Measurements from ENCODE around the gene RPL26. TPM values are rescaled to one million over a fixed set of nuclear protein-coding genes. Genes with fewer than 3 reads are reported as not detected.

RPL26 gene
- total RNA-seq, 4 donors from 2014 or later: 2,728 to 5,465 (median 3,162) TPM

- TF ChIP-seq CTCF (IDR thresholded peaks at IDR 0.05) (no peak), POLR2A (IDR thresholded peaks at IDR 0.05) (no peak)
- H3K4me1 ChIP-seq: no peaks in the 10 kb centered on the region
- no peaks in the 10 kb centered on the region for H3K36me3 ChIP-seq
- intact Hi-C loops (cut with DNase I): no loop called here
- H3K9me3 ChIP-seq: no peaks in the 10 kb centered on the region
- H3K27ac ChIP-seq: no peak overlapping the region
- H3K27me3 ChIP-seq: no peaks in the 10 kb centered on the region
- DNase-seq: no peak
- H3K4me3 ChIP-seq (replicated peaks in 1 of 3): no peak overlapping the region
- 47 to 68% methylated on average over 3 to 18 of the region's 18 CpGs for WGBS, 2 donors
Observed at GRCh38 chr17:8392274-8392673, 9.3 kb upstream of the RPL26 start.

DNA sequence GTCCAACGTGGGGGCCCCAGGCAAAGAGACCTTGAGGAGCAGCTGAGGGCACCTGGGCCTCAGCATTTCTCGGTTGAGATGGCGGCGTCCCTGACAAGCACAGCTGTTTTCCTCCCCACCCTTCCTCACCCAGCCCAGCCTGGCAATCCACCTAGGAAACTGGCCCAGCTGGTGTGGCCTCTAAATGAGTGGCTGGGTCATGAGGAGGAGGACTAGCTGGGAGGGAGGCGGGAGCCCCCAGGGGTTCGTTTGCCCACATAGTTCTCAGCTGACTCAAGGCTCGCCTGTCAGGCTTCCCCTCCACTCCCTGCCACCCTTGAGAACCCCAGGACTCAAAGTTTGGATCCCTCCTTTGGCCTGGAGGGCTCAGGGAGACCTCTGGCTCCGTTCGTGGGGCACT is 8.7 kb upstream of the RPL26 start:
- intact Hi-C loops (cut with DNase I): no loop called here
- Histone ChIP-seq H3K4me3 (replicated peaks in 1 of 3) (no peak overlapping the region), H3K27ac (no peak overlapping the region), H3K27me3 (no peaks in the 10 kb centered on the region), H3K4me1 (no peaks in the 10 kb centered on the region), H3K36me3 (no peaks in the 10 kb centered on the region), H3K9me3 (no peaks in the 10 kb centered on the region)
- no peak for DNase-seq
- TF ChIP-seq POLR2A (IDR thresholded peaks at IDR 0.05) (no peak), CTCF (IDR thresholded peaks at IDR 0.05) (no peak)
- WGBS, 2 donors: 13 to 38% methylated on average over 3 to 9 of the region's 9 CpGs

GRCh38 chr17:8387914-8388651 is 5.1 kb upstream of the RPL26 start:
- intact Hi-C loops (cut with DNase I): no loop called here
- no peaks in the 10 kb centered on the region for H3K9me3 ChIP-seq
- no peaks in the 10 kb centered on the region for H3K36me3 ChIP-seq
- no peak overlapping the region for H3K27ac ChIP-seq
- H3K4me1 ChIP-seq: peaks cover 4 to 8% of the 10 kb centered on the region in 2 donors
- TF ChIP-seq CTCF (IDR thresholded peaks at IDR 0.05) (no peak), POLR2A (IDR thresholded peaks at IDR 0.05) (no peak)
- H3K4me3 ChIP-seq (replicated peaks in 1 of 3): no peak overlapping the region
- 91 to 94% methylated on average over 7 of the region's 7 CpGs for WGBS, 2 donors
- H3K27me3 ChIP-seq: no peaks in the 10 kb centered on the region
- DNase-seq: no peak

- TF ChIP-seq POLR2A (IDR thresholded peaks at IDR 0.05) (no peak), CTCF (IDR thresholded peaks at IDR 0.05) (no peak)
- Histone ChIP-seq H3K27ac (no peak overlapping the region), H3K4me3 (replicated peaks in 1 of 3) (no peak overlapping the region), H3K27me3 (no peaks in the 10 kb centered on the region), H3K4me1 (peaks cover 11 to 12% of the 10 kb centered on the region in 2 donors), H3K36me3 (no peaks in the 10 kb centered on the region), H3K9me3 (no peaks in the 10 kb centered on the region)
- WGBS, 2 donors: 56 to 59% methylated on average over 6 of the region's 6 CpGs
- DNase-seq: no peak
- intact Hi-C loops (cut with DNase I): no loop called here
Observed at GRCh38 chr17:8386841-8387240, 3.8 kb upstream of the RPL26 start.

DNA sequence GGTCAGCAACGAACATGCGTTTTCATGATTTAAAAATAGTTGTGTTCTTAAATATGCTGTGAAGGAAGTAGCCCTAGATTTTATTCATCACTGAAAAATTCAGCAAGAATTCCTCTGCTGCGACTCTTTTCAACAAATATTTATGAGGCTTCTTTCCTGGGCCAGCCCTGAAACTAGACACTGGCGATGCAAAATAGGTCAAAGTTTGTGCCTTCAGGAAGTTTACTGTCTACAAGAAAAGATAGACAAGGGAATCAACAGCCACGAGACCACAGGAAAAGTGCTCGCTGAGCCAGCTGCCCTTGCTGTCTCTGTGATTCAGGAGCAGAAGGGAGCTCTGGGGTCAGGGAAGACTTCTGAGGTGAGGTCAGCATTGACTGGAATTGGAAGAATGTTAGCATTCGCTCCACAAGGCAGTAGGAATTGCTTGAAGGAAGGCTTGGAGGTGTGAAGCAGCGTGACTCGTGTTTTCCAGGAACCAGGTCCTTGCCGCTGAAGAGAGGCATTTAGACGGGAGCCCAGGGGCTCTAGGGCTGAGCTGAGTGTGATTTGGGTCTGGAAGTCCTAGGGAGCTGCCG is 1.9 kb upstream of the RPL26 start:
- peaks cover 5 to 12% of the 10 kb centered on the region in 2 donors for H3K36me3 ChIP-seq
- H3K4me1 ChIP-seq: peaks cover 20 to 25% of the 10 kb centered on the region in 2 donors
- no peak overlapping the region for H3K27ac ChIP-seq
- no peak for DNase-seq
- no peaks in the 10 kb centered on the region for H3K9me3 ChIP-seq
- intact Hi-C loops (cut with DNase I): no loop called here
- TF ChIP-seq POLR2A (IDR thresholded peaks at IDR 0.05) (no peak), CTCF (IDR thresholded peaks at IDR 0.05) (no peak)
- H3K4me3 ChIP-seq (replicated peaks in 1 of 3): no peak overlapping the region
- no peaks in the 10 kb centered on the region for H3K27me3 ChIP-seq
- 79 to 80% methylated on average over 12 of the region's 12 CpGs for WGBS, 2 donors

Data from thyroid gland (tissue), 4 donors.